ENCODE measurements around the gene SLC35F1.

Gene SLC35F1

DNA sequence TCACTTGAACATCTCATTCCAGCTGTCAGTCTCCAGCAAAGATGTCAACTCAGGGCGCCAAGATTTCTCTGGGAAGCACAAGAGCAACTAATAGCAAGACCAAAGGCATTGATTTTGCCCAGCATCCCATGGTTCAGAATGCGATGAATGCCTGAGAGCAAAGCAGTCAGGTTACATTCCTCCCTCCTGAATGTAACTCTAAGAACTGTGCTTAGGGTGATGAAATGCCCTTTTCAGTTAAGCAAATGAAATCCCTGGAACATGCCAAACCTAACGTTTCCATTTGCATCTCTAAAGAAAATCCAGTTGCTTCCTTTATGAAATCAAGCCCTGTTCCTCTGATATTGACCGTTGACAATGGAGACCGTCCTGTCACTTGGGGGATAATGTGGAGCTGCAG, 417.1 kb downstream of the SLC35F1 start:
- WGBS, 2 donors (ENCODE audit: extremely low coverage in 2 of 2, insufficient read length in 2 of 2, insufficient replicate concordance in 1 of 2) = no CpG with 5 or more reads among the region's 5 CpGs
- no peak overlapping the region for H3K4me3 ChIP-seq (ENCODE audit: low read length in 2 of 2)
- H4K8ac ChIP-seq (ENCODE audit: low read depth, low read length) = no peak overlapping the region
- H2BK5ac ChIP-seq (ENCODE audit: low read length) = no peak overlapping the region
- no peak overlapping the region for H3K14ac ChIP-seq (ENCODE audit: low read length)
- no peak overlapping the region for H4K91ac ChIP-seq (ENCODE audit: low read depth, low read length, poor library complexity)
- no peak overlapping the region for H2BK15ac ChIP-seq (ENCODE audit: low read length)
- H3K18ac ChIP-seq (ENCODE audit: low read length) = no peak overlapping the region
- no peak overlapping the region for H3K4ac ChIP-seq (ENCODE audit: low read length)
- DNase-seq (ENCODE audit: low spot score) = no peak
- no peak overlapping the region for H3K4me2 ChIP-seq (ENCODE audit: insufficient read depth, low read length, poor library complexity, severe bottlenecking)
- H3K23ac ChIP-seq (ENCODE audit: low read depth, low read length, poor library complexity) = no peak overlapping the region
- no peaks in the 10 kb centered on the region for H3K36me3 ChIP-seq (replicated peaks in 1 of 2; ENCODE audit: control insufficient read depth in 2 of 2, insufficient read depth in 2 of 2, low read length in 2 of 2)
- H3K9me3 ChIP-seq (replicated peaks in 1 of 2; ENCODE audit: control insufficient read depth in 2 of 2, insufficient read depth in 1 of 2, low read depth in 1 of 2, low read length in 2 of 2) = no peaks in the 10 kb centered on the region
- no peak overlapping the region for H2BK12ac ChIP-seq (ENCODE audit: low read length)
- no peaks in the 10 kb centered on the region for H3K79me1 ChIP-seq (ENCODE audit: low read depth, low read length)
- H3K4me1 ChIP-seq (ENCODE audit: control insufficient read depth in 2 of 2, insufficient read depth in 1 of 2, low read depth in 1 of 2, low read length in 2 of 2) = peaks cover 4 to 6% of the 10 kb centered on the region in 2 donors
- H2BK120ac ChIP-seq (ENCODE audit: low read depth, low read length) = no peak overlapping the region
- H2AFZ ChIP-seq (ENCODE audit: low read length) = no peak overlapping the region
- no peaks in the 10 kb centered on the region for H3K27me3 ChIP-seq (ENCODE audit: control insufficient read depth in 3 of 3, insufficient read depth in 3 of 3, low read depth in 1 of 3, low read length in 3 of 3)
- H3K9ac ChIP-seq (ENCODE audit: low read depth, low read length, poor library complexity) = no peak overlapping the region
- no peak overlapping the region for H2AK5ac ChIP-seq (ENCODE audit: low read depth, low read length)
- no peak overlapping the region for H3K27ac ChIP-seq (replicated peaks; ENCODE audit: low read length)

DNA sequence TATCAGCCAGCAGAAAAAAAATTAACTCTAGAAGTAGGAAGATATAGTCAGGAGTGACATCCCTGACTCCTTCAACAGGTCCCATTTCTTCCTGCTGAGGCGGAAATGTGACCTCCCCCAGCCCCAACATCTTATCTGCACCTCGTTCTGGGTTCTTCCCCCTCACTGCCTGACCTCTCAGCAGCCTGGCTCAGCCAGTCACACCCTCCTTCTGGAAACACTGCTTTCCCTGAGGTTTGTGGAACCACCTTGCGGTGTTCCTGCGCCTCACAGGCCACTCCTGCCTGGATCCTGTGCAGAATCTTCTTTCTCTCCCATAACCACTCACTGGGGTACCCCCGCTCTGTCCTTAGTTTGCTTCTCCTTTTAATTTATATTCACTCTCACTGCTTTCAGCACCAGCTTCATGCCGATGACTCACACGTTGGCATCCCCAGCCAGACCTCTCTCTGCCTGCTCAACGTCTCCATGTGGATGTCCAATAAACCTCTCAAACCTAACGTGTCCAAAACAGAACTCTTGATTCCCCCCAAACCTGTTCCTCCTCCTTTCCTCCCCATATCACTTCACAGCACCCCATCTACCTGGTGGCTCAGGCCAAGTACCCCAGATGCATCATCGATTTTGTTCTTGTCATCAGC, 418.3 kb downstream of the SLC35F1 start:
- no peak overlapping the region for H2BK12ac ChIP-seq (ENCODE audit: low read length)
- no peak overlapping the region for H4K8ac ChIP-seq (ENCODE audit: low read depth, low read length)
- H3K4me1 ChIP-seq (ENCODE audit: control insufficient read depth in 2 of 2, insufficient read depth in 1 of 2, low read depth in 1 of 2, low read length in 2 of 2) = peaks cover 0 to 6% of the 10 kb centered on the region in 2 donors
- H2AFZ ChIP-seq (ENCODE audit: low read length) = no peak overlapping the region
- no peaks in the 10 kb centered on the region for H3K9me3 ChIP-seq (replicated peaks in 1 of 2; ENCODE audit: control insufficient read depth in 2 of 2, insufficient read depth in 1 of 2, low read depth in 1 of 2, low read length in 2 of 2)
- no peak overlapping the region for H2BK15ac ChIP-seq (ENCODE audit: low read length)
- no peaks in the 10 kb centered on the region for H3K36me3 ChIP-seq (replicated peaks in 1 of 2; ENCODE audit: control insufficient read depth in 2 of 2, insufficient read depth in 2 of 2, low read length in 2 of 2)
- H3K4me3 ChIP-seq (ENCODE audit: low read length in 2 of 2) = no peak overlapping the region
- H3K14ac ChIP-seq (ENCODE audit: low read length) = no peak overlapping the region
- no peak overlapping the region for H2BK5ac ChIP-seq (ENCODE audit: low read length)
- no peak overlapping the region for H3K4me2 ChIP-seq (ENCODE audit: insufficient read depth, low read length, poor library complexity, severe bottlenecking)
- no peak overlapping the region for H3K23ac ChIP-seq (ENCODE audit: low read depth, low read length, poor library complexity)
- no peak overlapping the region for H4K91ac ChIP-seq (ENCODE audit: low read depth, low read length, poor library complexity)
- no peak overlapping the region for H3K27ac ChIP-seq (replicated peaks; ENCODE audit: low read length)
- H3K79me1 ChIP-seq (ENCODE audit: low read depth, low read length) = no peaks in the 10 kb centered on the region
- no peak for DNase-seq (ENCODE audit: low spot score)
- H3K18ac ChIP-seq (ENCODE audit: low read length) = no peak overlapping the region
- no peak overlapping the region for H2BK120ac ChIP-seq (ENCODE audit: low read depth, low read length)
- H3K4ac ChIP-seq (ENCODE audit: low read length) = no peak overlapping the region
- H2AK5ac ChIP-seq (ENCODE audit: low read depth, low read length) = no peak overlapping the region
- no peak overlapping the region for H3K9ac ChIP-seq (ENCODE audit: low read depth, low read length, poor library complexity)
- WGBS, 2 donors (ENCODE audit: extremely low coverage in 2 of 2, insufficient read length in 2 of 2, insufficient replicate concordance in 1 of 2) = no CpG with 5 or more reads among the region's 10 CpGs
- H3K27me3 ChIP-seq (ENCODE audit: control insufficient read depth in 3 of 3, insufficient read depth in 3 of 3, low read depth in 1 of 3, low read length in 3 of 3) = no peaks in the 10 kb centered on the region

DNA sequence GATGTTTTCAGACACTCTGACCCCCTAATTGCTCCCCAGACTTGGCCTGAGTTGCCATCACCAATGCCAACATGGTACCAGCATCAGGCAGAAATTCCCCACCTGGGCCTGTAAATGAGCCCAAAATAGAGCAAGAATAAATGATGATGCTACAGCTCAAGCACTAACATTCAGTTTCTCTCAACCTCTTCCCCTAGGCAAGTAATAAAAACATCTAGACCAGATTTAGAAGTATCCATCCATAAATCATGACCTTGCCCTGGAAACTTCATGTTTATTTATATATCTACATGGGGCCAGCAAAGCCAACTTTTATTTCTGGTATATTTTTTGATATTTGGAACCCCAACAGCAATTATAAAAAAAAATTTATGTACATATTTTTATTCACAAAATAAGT, 419.6 kb downstream of the SLC35F1 start:
- H3K9me3 ChIP-seq (replicated peaks in 1 of 2; ENCODE audit: control insufficient read depth in 2 of 2, insufficient read depth in 1 of 2, low read depth in 1 of 2, low read length in 2 of 2) = no peaks in the 10 kb centered on the region
- no peaks in the 10 kb centered on the region for H3K27me3 ChIP-seq (ENCODE audit: control insufficient read depth in 3 of 3, insufficient read depth in 3 of 3, low read depth in 1 of 3, low read length in 3 of 3)
- H3K4me3 ChIP-seq (ENCODE audit: low read length in 2 of 2) = no peak overlapping the region
- no peak overlapping the region for H4K91ac ChIP-seq (ENCODE audit: low read depth, low read length, poor library complexity)
- no peak overlapping the region for H3K4ac ChIP-seq (ENCODE audit: low read length)
- H3K18ac ChIP-seq (ENCODE audit: low read length) = no peak overlapping the region
- no peak overlapping the region for H2BK15ac ChIP-seq (ENCODE audit: low read length)
- H3K4me2 ChIP-seq (ENCODE audit: insufficient read depth, low read length, poor library complexity, severe bottlenecking) = no peak overlapping the region
- no peak overlapping the region for H2AFZ ChIP-seq (ENCODE audit: low read length)
- H3K4me1 ChIP-seq (ENCODE audit: control insufficient read depth in 2 of 2, insufficient read depth in 1 of 2, low read depth in 1 of 2, low read length in 2 of 2) = no peaks in the 10 kb centered on the region
- H3K79me1 ChIP-seq (ENCODE audit: low read depth, low read length) = no peaks in the 10 kb centered on the region
- no peak overlapping the region for H2BK5ac ChIP-seq (ENCODE audit: low read length)
- H4K8ac ChIP-seq (ENCODE audit: low read depth, low read length) = no peak overlapping the region
- no peak overlapping the region for H2AK5ac ChIP-seq (ENCODE audit: low read depth, low read length)
- DNase-seq (ENCODE audit: low spot score) = no peak
- H3K36me3 ChIP-seq (replicated peaks in 1 of 2; ENCODE audit: control insufficient read depth in 2 of 2, insufficient read depth in 2 of 2, low read length in 2 of 2) = no peaks in the 10 kb centered on the region
- no peak overlapping the region for H3K23ac ChIP-seq (ENCODE audit: low read depth, low read length, poor library complexity)
- H3K27ac ChIP-seq (replicated peaks; ENCODE audit: low read length) = no peak overlapping the region
- H3K9ac ChIP-seq (ENCODE audit: low read depth, low read length, poor library complexity) = no peak overlapping the region
- H2BK120ac ChIP-seq (ENCODE audit: low read depth, low read length) = no peak overlapping the region
- no peak overlapping the region for H2BK12ac ChIP-seq (ENCODE audit: low read length)
- no peak overlapping the region for H3K14ac ChIP-seq (ENCODE audit: low read length)

GRCh38 chr6:118327237-118327636, 420.2 kb downstream of the SLC35F1 start:
- Histone ChIP-seq H3K27ac (replicated peaks; ENCODE audit: low read length) (no peak overlapping the region), H3K18ac (ENCODE audit: low read length) (no peak overlapping the region), H2AFZ (ENCODE audit: low read length) (no peak overlapping the region), H3K23ac (ENCODE audit: low read depth, low read length, poor library complexity) (no peak overlapping the region), H3K4me3 (ENCODE audit: low read length in 2 of 2) (no peak overlapping the region), H3K4me2 (ENCODE audit: insufficient read depth, low read length, poor library complexity, severe bottlenecking) (no peak overlapping the region), H4K91ac (ENCODE audit: low read depth, low read length, poor library complexity) (no peak overlapping the region), H3K4ac (ENCODE audit: low read length) (no peak overlapping the region), H2BK120ac (ENCODE audit: low read depth, low read length) (no peak overlapping the region), H3K14ac (ENCODE audit: low read length) (no peak overlapping the region), H2BK15ac (ENCODE audit: low read length) (no peak overlapping the region), H2AK5ac (ENCODE audit: low read depth, low read length) (no peak overlapping the region), H4K8ac (ENCODE audit: low read depth, low read length) (no peak overlapping the region), H3K9ac (ENCODE audit: low read depth, low read length, poor library complexity) (no peak overlapping the region), H2BK5ac (ENCODE audit: low read length) (no peak overlapping the region), H3K9me3 (replicated peaks in 1 of 2; ENCODE audit: control insufficient read depth in 2 of 2, insufficient read depth in 1 of 2, low read depth in 1 of 2, low read length in 2 of 2) (no peaks in the 10 kb centered on the region), H2BK12ac (ENCODE audit: low read length) (no peak overlapping the region), H3K79me1 (ENCODE audit: low read depth, low read length) (no peaks in the 10 kb centered on the region), H3K27me3 (ENCODE audit: control insufficient read depth in 3 of 3, insufficient read depth in 3 of 3, low read depth in 1 of 3, low read length in 3 of 3) (no peaks in the 10 kb centered on the region), H3K4me1 (ENCODE audit: control insufficient read depth in 2 of 2, insufficient read depth in 1 of 2, low read depth in 1 of 2, low read length in 2 of 2) (no peaks in the 10 kb centered on the region), H3K36me3 (replicated peaks in 1 of 2; ENCODE audit: control insufficient read depth in 2 of 2, insufficient read depth in 2 of 2, low read length in 2 of 2) (no peaks in the 10 kb centered on the region)
- DNase-seq (ENCODE audit: low spot score) = no peak

Measured in neuronal stem cell (in vitro differentiated cells).